GM21619 (cell line): Measurements from ENCODE around the gene ADGRD1.

Experiments
- ATAC-seq: cut with Tn5 transposase; IDR thresholded peaks from one replicate; pipeline ENCODE4 v1.9.1; 2021; ENCODE audit not compliant: unreplicated experiment

The ADGRD1 gene

GRCh38 chr12:131085816-131086591, 132.3 kb downstream of the ADGRD1 start:
- no peak for ATAC-seq

GRCh38 chr12:131087302-131087818, 133.7 kb downstream of the ADGRD1 start:
- no peak for ATAC-seq

GRCh38 chr12:131087991-131088700, 134.4 kb downstream of the ADGRD1 start:
- ATAC-seq = no peak

- no peak for ATAC-seq
These were observed 135.2 kb downstream of the ADGRD1 start for GRCh38 chr12:131088701-131089530.

GRCh38 chr12:131089531-131090273, 136.0 kb downstream of the ADGRD1 start:
- ATAC-seq = no peak

GRCh38 chr12:131090274-131091210, 136.8 kb downstream of the ADGRD1 start:
- ATAC-seq = no peak

- no peak for ATAC-seq
These were observed 137.8 kb downstream of the ADGRD1 start for GRCh38 chr12:131091413-131091975.

GRCh38 chr12:131091976-131092691, 138.4 kb downstream of the ADGRD1 start:
- no peak for ATAC-seq

GRCh38 chr12:131092901-131093603, 139.3 kb downstream of the ADGRD1 start:
- ATAC-seq = peak; percentile 73

GRCh38 chr12:131093604-131093955, 139.9 kb downstream of the ADGRD1 start:
- ATAC-seq = no peak

GRCh38 chr12:131093971-131094830, 140.5 kb downstream of the ADGRD1 start:
- ATAC-seq = no peak

- ATAC-seq = no peak
These were observed 141.4 kb downstream of the ADGRD1 start for GRCh38 chr12:131094831-131095805.

GRCh38 chr12:131095826-131096680, 142.3 kb downstream of the ADGRD1 start:
- ATAC-seq = no peak

- no peak for ATAC-seq
These were observed 143.0 kb downstream of the ADGRD1 start for GRCh38 chr12:131096681-131097181.
